Activated CD4-positive, alpha-beta memory T cell treated with anti-CD3 and anti-CD28 coated beads for 36 hours (primary cell): ENCODE measurements around the gene U2SURP. TPM values are rescaled to one million over a fixed set of nuclear protein-coding genes. Genes with fewer than 3 reads are reported as not detected.
A peak's percentile ranks its signal among the peaks of the same experiment; 100 is the strongest.
"Not testable (repeated sequence)": the region's sequence is repeated elsewhere in the genome, so short reads cannot be mapped to it uniquely, and the experiment has no call there.

ENCODE experiments used
- CTCF ChIA-PET: fragments of 350-600 bp; sonication (Branson Sonifier 250); formaldehyde crosslinking; loops from one replicate; lab custom pipeline; 2021; ENCODE audit warnings: antibody characterized with exemption, inconsistent platforms; lab: Charles Lee
- POLR2A ChIA-PET: fragments of 350-600 bp; sonication (Branson Sonifier 250); formaldehyde crosslinking; loops from one replicate; lab custom pipeline; 2021; ENCODE audit warnings: antibody characterized with exemption; lab: Charles Lee
- DNase-seq: peaks from one replicate; pipeline ENCODE4 v3.0.0-alpha.2; 2020
- H3K27ac Mint-ChIP-seq: one replicate; pipeline ENCODE4 v1.8.0; 2021; ENCODE audit warnings: mixed read lengths
- H3K27me3 Mint-ChIP-seq: one replicate; pipeline ENCODE4 v1.8.0; 2021; ENCODE audit warnings: mixed read lengths
- H3K36me3 Mint-ChIP-seq: one replicate; pipeline ENCODE4 v1.8.0; 2021; ENCODE audit warnings: mixed read lengths
- H3K4me1 Mint-ChIP-seq: one replicate; pipeline ENCODE4 v1.8.0; 2021; ENCODE audit warnings: low read depth, mixed read lengths
- H3K4me3 Mint-ChIP-seq: one replicate; pipeline ENCODE4 v1.8.0; 2021; ENCODE audit warnings: mild to moderate bottlenecking, mixed read lengths
- H3K9me3 Mint-ChIP-seq: one replicate; pipeline ENCODE4 v1.8.0; 2021; ENCODE audit warnings: mixed read lengths
- intact Hi-C: fragments of 100-400 bp; cut with micrococcal nuclease; formaldehyde crosslinking; loops from one replicate; pipeline ENCODE4 v1.15.1; 2023
- total RNA-seq, 2 experiments: library from RNA; stranded (reverse); gene quantifications; one replicate each; pipeline ENCODE4 v1.2.3, GENCODE V29; 2021

Gene U2SURP
- total RNA-seq, 2 experiments from 2014 or later: 178 to 182 TPM

GRCh38 chr3:143060906-143061305 is 59.5 kb downstream of the U2SURP start:
- Mint-ChIP-seq H3K4me3 (no peak overlapping the region), H3K9me3 (no peaks in the 10 kb centered on the region), H3K4me1 (peaks cover 22% of the 10 kb centered on the region), H3K27ac (peak overlapping the region; percentile 42), H3K27me3 (no peaks in the 10 kb centered on the region), H3K36me3 (peaks cover 40% of the 10 kb centered on the region)
- no peak for DNase-seq
- POLR2A ChIA-PET: no interaction called here
- intact Hi-C loops: loop anchor here (1.0 to 2.0 kb wide), 5 partner anchors 21 to 478 kb away; no protein-coding TSS in a partner anchor
- CTCF ChIA-PET: no interaction called here

- H3K4me3 Mint-ChIP-seq: no peak overlapping the region
- ChIA-PET POLR2A (no interaction called here), CTCF (no interaction called here)
- DNase-seq: no peak
- H3K4me1 Mint-ChIP-seq: peaks cover 22% of the 10 kb centered on the region
- no peaks in the 10 kb centered on the region for H3K9me3 Mint-ChIP-seq
- no peak overlapping the region for H3K27ac Mint-ChIP-seq
- H3K36me3 Mint-ChIP-seq: peaks cover 26% of the 10 kb centered on the region
- H3K27me3 Mint-ChIP-seq: no peaks in the 10 kb centered on the region
- intact Hi-C loops: no loop called here
Observed at GRCh38 chr3:143063018-143063417, 61.6 kb downstream of the U2SURP start.

GRCh38 chr3:143064777-143065176 is 63.4 kb downstream of the U2SURP start:
- H3K27me3 Mint-ChIP-seq: no peaks in the 10 kb centered on the region
- H3K4me3 Mint-ChIP-seq: no peak overlapping the region
- H3K36me3 Mint-ChIP-seq: peaks cover 19% of the 10 kb centered on the region
- ChIA-PET POLR2A (no interaction called here), CTCF (no interaction called here)
- no peaks in the 10 kb centered on the region for H3K9me3 Mint-ChIP-seq
- H3K27ac Mint-ChIP-seq: no peak overlapping the region
- DNase-seq: no peak
- peaks cover 20% of the 10 kb centered on the region for H3K4me1 Mint-ChIP-seq
- intact Hi-C loops: no loop called here

- CTCF ChIA-PET: no interaction called here
- POLR2A ChIA-PET: no interaction called here
- intact Hi-C loops: no loop called here
- no peaks in the 10 kb centered on the region for H3K9me3 Mint-ChIP-seq
- H3K36me3 Mint-ChIP-seq: peaks cover 19% of the 10 kb centered on the region
- H3K4me3 Mint-ChIP-seq: no peak overlapping the region
- H3K27ac Mint-ChIP-seq: no peak overlapping the region
- no peak for DNase-seq
- no peaks in the 10 kb centered on the region for H3K27me3 Mint-ChIP-seq
- peaks cover 15% of the 10 kb centered on the region for H3K4me1 Mint-ChIP-seq
Observed at GRCh38 chr3:143065364-143065763, 64.0 kb downstream of the U2SURP start.

GRCh38 chr3:143066033-143066432 is 64.7 kb downstream of the U2SURP start:
- H3K27me3 Mint-ChIP-seq: no peaks in the 10 kb centered on the region
- no peak for DNase-seq
- CTCF ChIA-PET: interaction anchor here (0.5 kb wide), 1 partner anchor 578 kb away, joined by 4 read pairs; no protein-coding TSS in a partner anchor
- intact Hi-C loops: no loop called here
- peaks cover 8% of the 10 kb centered on the region for H3K4me1 Mint-ChIP-seq
- no peaks in the 10 kb centered on the region for H3K9me3 Mint-ChIP-seq
- no peak overlapping the region for H3K27ac Mint-ChIP-seq
- no peak overlapping the region for H3K4me3 Mint-ChIP-seq
- peaks cover 17% of the 10 kb centered on the region for H3K36me3 Mint-ChIP-seq
- POLR2A ChIA-PET: no interaction called here

- Mint-ChIP-seq H3K4me1 (no peaks in the 10 kb centered on the region), H3K9me3 (no peaks in the 10 kb centered on the region), H3K4me3 (no peak overlapping the region), H3K36me3 (peaks cover 11% of the 10 kb centered on the region), H3K27me3 (no peaks in the 10 kb centered on the region), H3K27ac (no peak overlapping the region)
- DNase-seq: no peak
- ChIA-PET POLR2A (no interaction called here), CTCF (no interaction called here)
- intact Hi-C loops: no loop called here
Observed at GRCh38 chr3:143067201-143067600, 65.8 kb downstream of the U2SURP start.

- Mint-ChIP-seq H3K36me3 (peaks cover 4% of the 10 kb centered on the region), H3K4me3 (no peak overlapping the region), H3K9me3 (no peaks in the 10 kb centered on the region), H3K4me1 (no peaks in the 10 kb centered on the region), H3K27ac (no peak overlapping the region), H3K27me3 (no peaks in the 10 kb centered on the region)
- ChIA-PET CTCF (no interaction called here), POLR2A (no interaction called here)
- no peak for DNase-seq
- intact Hi-C loops: no loop called here
Observed at GRCh38 chr3:143068059-143068458, 66.7 kb downstream of the U2SURP start.

GRCh38 chr3:143070977-143071551 is 69.7 kb downstream of the U2SURP start:
- Mint-ChIP-seq H3K9me3 (no peaks in the 10 kb centered on the region), H3K4me1 (no peaks in the 10 kb centered on the region), H3K36me3 (no peaks in the 10 kb centered on the region), H3K27ac (no peak overlapping the region), H3K4me3 (no peak overlapping the region), H3K27me3 (no peaks in the 10 kb centered on the region)
- CTCF ChIA-PET: no interaction called here
- DNase-seq: no peak
- intact Hi-C loops: no loop called here
- POLR2A ChIA-PET: interaction anchor here (1.3 kb wide), 1 partner anchor 11 kb away, joined by 4 read pairs; no protein-coding TSS in a partner anchor

- H3K4me1 Mint-ChIP-seq: no peaks in the 10 kb centered on the region
- no peak overlapping the region for H3K27ac Mint-ChIP-seq
- no peak overlapping the region for H3K4me3 Mint-ChIP-seq
- no peaks in the 10 kb centered on the region for H3K27me3 Mint-ChIP-seq
- ChIA-PET POLR2A (interaction anchor here (1.3 kb wide), 1 partner anchor 10 kb away, joined by 4 read pairs; no protein-coding TSS in a partner anchor), CTCF (no interaction called here)
- H3K9me3 Mint-ChIP-seq: no peaks in the 10 kb centered on the region
- DNase-seq: no peak
- H3K36me3 Mint-ChIP-seq: no peaks in the 10 kb centered on the region
- intact Hi-C loops: no loop called here
Observed at GRCh38 chr3:143071776-143072175, 70.4 kb downstream of the U2SURP start.

- DNase-seq, H3K4me3 Mint-ChIP-seq, CTCF ChIA-PET, H3K9me3 Mint-ChIP-seq, H3K4me1 Mint-ChIP-seq, intact Hi-C loops, H3K27me3 Mint-ChIP-seq, H3K36me3 Mint-ChIP-seq, H3K27ac Mint-ChIP-seq, POLR2A ChIA-PET: not testable (repeated sequence)
Observed at GRCh38 chr3:143072298-143073020, 71.1 kb downstream of the U2SURP start.

GRCh38 chr3:143073541-143073940 is 72.2 kb downstream of the U2SURP start:
- intact Hi-C loops, H3K27ac Mint-ChIP-seq, H3K4me3 Mint-ChIP-seq, DNase-seq, H3K27me3 Mint-ChIP-seq, H3K4me1 Mint-ChIP-seq, H3K36me3 Mint-ChIP-seq, CTCF ChIA-PET, POLR2A ChIA-PET, H3K9me3 Mint-ChIP-seq: not testable (repeated sequence)

GRCh38 chr3:143073983-143074382 is 72.6 kb downstream of the U2SURP start:
- H3K9me3 Mint-ChIP-seq, POLR2A ChIA-PET, H3K27ac Mint-ChIP-seq, H3K4me1 Mint-ChIP-seq, DNase-seq, intact Hi-C loops, H3K27me3 Mint-ChIP-seq, H3K36me3 Mint-ChIP-seq, CTCF ChIA-PET, H3K4me3 Mint-ChIP-seq: not testable (repeated sequence)

GRCh38 chr3:143078883-143079282 is 77.5 kb downstream of the U2SURP start:
- Mint-ChIP-seq H3K27me3 (peaks cover 4% of the 10 kb centered on the region), H3K4me1 (peaks cover 23% of the 10 kb centered on the region), H3K9me3 (no peaks in the 10 kb centered on the region), H3K27ac (no peak overlapping the region), H3K4me3 (no peak overlapping the region), H3K36me3 (no peaks in the 10 kb centered on the region)
- ChIA-PET POLR2A (no interaction called here), CTCF (interaction anchor here (0.7 kb wide), 1 partner anchor 42 kb away, joined by 4 read pairs; no protein-coding TSS in a partner anchor)
- intact Hi-C loops: no loop called here
- no peak for DNase-seq
